H1 (cell line): ENCODE data around the gene DNAJB8. TPM values are rescaled to one million over a fixed set of nuclear protein-coding genes. Genes with fewer than 3 reads are reported as not detected.

Experiments used
- CTCF ChIA-PET: fragments of 300-600 bp; sonication (Branson Sonifier 250); formaldehyde crosslinking; loops from one replicate; lab custom pipeline; 2021; ENCODE audit not compliant: partially characterized antibody; lab: Charles Lee
- POLR2A ChIA-PET: fragments of 300-600 bp; sonication (Branson Sonifier 250); formaldehyde crosslinking; loops from one replicate; lab custom pipeline; 2021; ENCODE audit warnings: inconsistent platforms; ENCODE audit not compliant: partially characterized antibody; lab: Charles Lee
- DNase-seq, 2 experiments: peaks; one replicate each; pipeline versions ENCODE4 v3.0.0 to v3.0.0-alpha.2; 2010 to 2022; ENCODE audit warnings: low spot score in 2 of 2, low read depth in 1 of 2, mixed read lengths in 1 of 2
- FAIRE-seq: peaks from 2 replicates; lab custom pipeline; 2011; peaks lifted over from hg19 to GRCh38; lab: Jason Lieb, UNC
- H2AFZ ChIP-seq: 2 replicates; pipeline ENCODE4 v1.8.1; 2012; ENCODE audit warnings: low read length, inconsistent platforms
- H2AK5ac ChIP-seq: 2 replicates; pipeline ENCODE4 v1.6.1; 2013; ENCODE audit warnings: low read depth, low read length
- H2BK120ac ChIP-seq: replicated peaks from 2 replicates; pipeline ENCODE3; 2013; ENCODE audit warnings: low read depth, low read length, inconsistent platforms
- H2BK12ac ChIP-seq: 2 replicates; pipeline ENCODE4 v1.6.1; 2013; ENCODE audit warnings: low read depth, low read length
- H2BK15ac ChIP-seq: 2 replicates; pipeline ENCODE4 v1.6.1; 2013; ENCODE audit warnings: low read length
- H2BK20ac ChIP-seq: 2 replicates; pipeline ENCODE4 v1.6.1; 2013; ENCODE audit warnings: low read length
- H2BK5ac ChIP-seq: 2 replicates; pipeline ENCODE4 v1.6.1; 2013; ENCODE audit warnings: low read depth, low read length
- H3K14ac ChIP-seq: 2 replicates; pipeline ENCODE4 v1.6.1; 2013; ENCODE audit warnings: inconsistent platforms; ENCODE audit not compliant: insufficient read length
- H3K18ac ChIP-seq: 2 replicates; pipeline ENCODE4 v1.6.1; 2013; ENCODE audit warnings: low read length; ENCODE audit errors: extremely low read depth
- H3K23ac ChIP-seq: 2 replicates; pipeline ENCODE4 v1.6.1; 2013; ENCODE audit warnings: inconsistent platforms; ENCODE audit not compliant: insufficient read length
- H3K23me2 ChIP-seq: 2 replicates; pipeline ENCODE4 v1.6.1; 2013; ENCODE audit warnings: low read depth, low read length
- H3K27ac ChIP-seq: 2 replicates; pipeline ENCODE4 v1.6.1; 2011; ENCODE audit warnings: low read depth, low read length, inconsistent platforms
- H3K27me3 ChIP-seq, 4 experiments: replicated peaks in 1 of 4; 1 replicate in 1 of 4; 2 replicates in 3 of 4; pipeline versions ENCODE4 v1.6.1 to v1.8.1; 2011 to 2013; ENCODE audit warnings: low read length in 3 of 4, mild to moderate bottlenecking in 3 of 4, inconsistent platforms in 2 of 4, mixed read lengths in 2 of 4, moderate library complexity in 1 of 4; ENCODE audit not compliant: control insufficient read depth in 3 of 4, insufficient read depth in 3 of 4; ENCODE audit errors: extremely low read depth in 1 of 4
- H3K36me3 ChIP-seq, 4 experiments: 2 replicates each; pipeline versions ENCODE4 v1.6.1 to v1.8.1; 2011 to 2013; ENCODE audit warnings: mild to moderate bottlenecking in 4 of 4, low read length in 3 of 4, moderate library complexity in 2 of 4, control low read depth in 1 of 4, inconsistent platforms in 1 of 4; ENCODE audit not compliant: insufficient read depth in 4 of 4, control insufficient read depth in 2 of 4
- H3K4ac ChIP-seq: replicated peaks from 2 replicates; pipeline ENCODE3; 2013; ENCODE audit warnings: low read length, low read depth, mixed read lengths, inconsistent platforms; ENCODE audit not compliant: insufficient read length
- H3K4me1 ChIP-seq, 4 experiments: replicated peaks in 1 of 4; 1 replicate in 1 of 4; 2 replicates in 3 of 4; pipeline versions ENCODE4 v1.6.1 to v1.8.1; 2011 to 2013; ENCODE audit warnings: low read length in 3 of 4, inconsistent platforms in 2 of 4, mixed read lengths in 1 of 4; ENCODE audit not compliant: insufficient read depth in 4 of 4, control insufficient read depth in 3 of 4
- H3K4me2 ChIP-seq, 2 experiments: 2 replicates each; pipeline versions ENCODE4 v1.6.1 to v1.8.1; 2011 to 2013; ENCODE audit warnings: low read depth in 2 of 2, low read length in 2 of 2, control low read depth in 1 of 2, inconsistent platforms in 1 of 2, mild to moderate bottlenecking in 1 of 2; ENCODE audit not compliant: insufficient read depth in 1 of 2
- H3K4me3 ChIP-seq, 4 experiments: fragments of 200-600, 300-600 bp in 1 of 4; sonication (generic), shearing (Covaris generic), sonication (Bioruptor Twin) in 1 of 4; 2 replicates each; pipeline versions ENCODE4 v1.5.1 to v1.8.1; 2011 to 2016; ENCODE audit warnings: low read length in 4 of 4, low read depth in 3 of 4, control low read depth in 2 of 4, inconsistent platforms in 2 of 4, mild to moderate bottlenecking in 2 of 4, mixed read lengths in 1 of 4, moderate library complexity in 1 of 4; ENCODE audit not compliant: insufficient read depth in 2 of 4; ENCODE audit errors: extremely low read depth in 1 of 4
- H3K56ac ChIP-seq: replicated peaks from 2 replicates; pipeline ENCODE3; 2013; ENCODE audit warnings: low read depth, mild to moderate bottlenecking, mixed read lengths, low read length, inconsistent platforms; ENCODE audit not compliant: insufficient read length
- H3K79me1 ChIP-seq: 2 replicates; pipeline ENCODE4 v1.6.1; 2013; ENCODE audit warnings: low read depth, low read length, control low read depth
- H3K79me2 ChIP-seq, 2 experiments: 2 replicates each; pipeline versions ENCODE4 v1.6.1 to v1.8.1; 2012 to 2013; ENCODE audit warnings: low read length in 2 of 2, mild to moderate bottlenecking in 2 of 2, inconsistent platforms in 1 of 2; ENCODE audit not compliant: insufficient read depth in 2 of 2, control insufficient read depth in 1 of 2
- H3K9ac ChIP-seq, 4 experiments: replicated peaks in 1 of 4; 1 replicate in 1 of 4; 2 replicates in 3 of 4; pipeline versions ENCODE4 v1.6.1 to v1.8.1; 2011 to 2013; ENCODE audit warnings: low read depth in 3 of 4, low read length in 3 of 4, control low read depth in 2 of 4, mild to moderate bottlenecking in 2 of 4, moderate library complexity in 2 of 4, inconsistent platforms in 1 of 4; ENCODE audit errors: extremely low read depth in 1 of 4
- H3K9me3 ChIP-seq, 2 experiments: 2 replicates each; pipeline versions ENCODE4 v1.6.1 to v1.8.1; 2012 to 2013; ENCODE audit warnings: mild to moderate bottlenecking in 2 of 2, moderate library complexity in 2 of 2, control low read depth in 1 of 2, inconsistent platforms in 1 of 2, low read depth in 1 of 2, low read length in 1 of 2, mixed read lengths in 1 of 2; ENCODE audit not compliant: insufficient read depth in 2 of 2
- H4K20me1 ChIP-seq, 2 experiments: replicated peaks in 1 of 2; 2 replicates each; pipeline versions ENCODE3 to v1.8.1; 2011 to 2013; ENCODE audit warnings: inconsistent platforms in 2 of 2, low read length in 2 of 2, mild to moderate bottlenecking in 1 of 2; ENCODE audit not compliant: insufficient read depth in 2 of 2, control insufficient read depth in 1 of 2
- H4K5ac ChIP-seq: 2 replicates; pipeline ENCODE4 v1.6.1; 2013; ENCODE audit warnings: low read length, low read depth, mixed read lengths, inconsistent platforms; ENCODE audit not compliant: insufficient read length
- H4K8ac ChIP-seq: 2 replicates; pipeline ENCODE4 v1.8.0; 2013; ENCODE audit warnings: mild to moderate bottlenecking, moderate library complexity, low read length, inconsistent platforms; ENCODE audit not compliant: insufficient read depth; ENCODE audit errors: extremely low read depth
- H4K91ac ChIP-seq: replicated peaks from 2 replicates; pipeline ENCODE3; 2013; ENCODE audit warnings: low read length, mixed read lengths, inconsistent platforms; ENCODE audit not compliant: insufficient read length
- BACH1 ChIP-seq: IDR thresholded peaks from 2 replicates; pipeline ENCODE4 v1.6.1; 2012; ENCODE audit warnings: low read length, improper control_type of control experiment
- CBX8 ChIP-seq: fragments of 300-800, 300-1000 bp; sonication (generic); IDR thresholded peaks from 2 replicates; pipeline ENCODE4 v1.7.1; 2016; ENCODE audit warnings: low read depth, low read length, borderline replicate concordance
- CREB1 ChIP-seq: IDR thresholded peaks from 2 replicates; pipeline ENCODE4 v1.6.1; 2012; ENCODE audit warnings: inconsistent platforms
- EGR1 ChIP-seq: IDR thresholded peaks from 2 replicates; pipeline ENCODE4 v1.6.1; 2011; ENCODE audit warnings: low read depth, low read length, borderline replicate concordance
- EP300 ChIP-seq, 2 experiments: IDR thresholded peaks; 1 replicate in 1 of 2; 2 replicates in 1 of 2; pipeline ENCODE4 v1.6.1; 2011 to 2012; ENCODE audit warnings: low read depth in 2 of 2, low read length in 2 of 2, mild to moderate bottlenecking in 2 of 2, borderline replicate concordance in 1 of 2, inconsistent platforms in 1 of 2, moderate library complexity in 1 of 2
- SP2 ChIP-seq: IDR thresholded peaks from 2 replicates; pipeline ENCODE4 v1.6.1; 2012; ENCODE audit warnings: mild to moderate bottlenecking, low read length, inconsistent platforms
- SUZ12 ChIP-seq: fragments of 200-600 bp; sonication (generic); IDR thresholded peaks from 2 replicates; pipeline ENCODE4 v1.6.1; 2012; ENCODE audit warnings: mild to moderate bottlenecking, inconsistent platforms, low read length, moderate library complexity, mixed read lengths
- WGBS, 2 experiments: shearing (Covaris generic) in 1 of 2; methylation state at CpG; one replicate each; pipeline versions ENCODE4 v1.1.6 to v1.1.7; 2013 to 2015; ENCODE audit warnings: low lambda C conversion rate in 2 of 2, mixed read lengths in 2 of 2, inconsistent platforms in 1 of 2, low coverage in 1 of 2, missing lambda C conversion rate in 1 of 2; ENCODE audit not compliant: insufficient replicate concordance in 2 of 2, insufficient coverage in 1 of 2, insufficient read length in 1 of 2; ENCODE audit errors: extremely low coverage in 1 of 2, missing lambda C conversion rate in 1 of 2; 5-methylcytosine and 5-hydroxymethylcytosine counted together
- polyA plus RNA-seq, 7 experiments: library from polyadenylated mRNA; depleted of rRNA in 3 of 7; stranded (reverse) in 5 of 7; unstranded in 2 of 7; fragments of >200 nt in 5 of 7; fragments of 200-250 nt in 2 of 7; gene quantifications; 1 replicate in 5 of 7; 2 replicates in 1 of 7; 4 replicates in 1 of 7; pipeline versions ENCODE4 v1.2.1 to v1.2.3, GENCODE V29; 2011 to 2013; ENCODE audit warnings: missing spikeins in 2 of 7, mixed read lengths in 2 of 7
- total RNA-seq: library from RNA; stranded (reverse); fragmentation: NEBNext Ultra II Directional; extraction: Animal tissue kit (Norgen Biotek cat#: 25700); gene quantifications from 2 replicates; pipeline ENCODE4 v1.2.1, GENCODE V29; 2021
- TF ChIP-seq, protein P1 (sequence below): IDR thresholded peaks from 2 replicates; pipeline ENCODE4 v1.6.1; 2011; ENCODE audit warnings: low read depth, mild to moderate bottlenecking, low read length; ENCODE audit not compliant: insufficient read depth

The DNAJB8 gene
- total and polyA plus RNA-seq, 2 of the 8 experiments (the other 6 are each of a cell fraction or from before 2014, with no cell fraction given), result not detected

DNA sequence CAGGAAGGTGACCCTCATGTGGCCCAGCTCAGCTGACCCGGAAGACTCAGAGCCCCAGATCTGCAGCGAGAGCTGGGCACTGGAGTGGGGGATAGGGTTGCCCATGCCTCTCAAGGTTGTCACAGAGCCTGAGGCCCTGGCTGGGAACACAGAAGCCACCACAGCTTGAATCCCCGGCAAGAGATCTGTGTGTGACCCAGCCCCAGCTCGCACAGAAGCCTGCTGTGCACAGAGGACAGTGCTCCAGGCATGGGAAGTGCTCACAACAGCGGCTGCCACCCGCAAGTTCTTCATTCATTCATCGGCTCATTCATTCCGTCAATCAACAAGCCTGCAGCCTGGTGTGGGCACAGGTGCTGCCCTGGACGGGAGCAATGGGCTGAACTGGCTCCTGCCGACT is 36.4 kb downstream of the DNAJB8 start:
- Histone ChIP-seq H4K20me1 (peaks cover 6 to 11% of the 10 kb centered on the region in 2 experiments), H2BK5ac (no peak overlapping the region; the same call in 1 of the 2 replicates), H3K14ac (no peak overlapping the region), H3K36me3 (no peaks in the 10 kb centered on the region), H2AK5ac (peak overlapping the region; percentile 88; the same call in 1 of the 2 replicates), H4K91ac (peak overlapping the region; percentile 72), H2BK15ac (0 out of 2 replicates have a peak overlapping the region, but pooled peaks have one; percentile 55), H3K23me2 (peaks cover 9% of the 10 kb centered on the region; the same call in 1 of the 2 replicates), H4K8ac (no peak overlapping the region), H2BK20ac (0 out of 2 replicates have a peak overlapping the region, but pooled peaks have one; percentile 48), H2AFZ (no peak overlapping the region), H3K9ac (no peak overlapping the region), H3K56ac (no peak overlapping the region), H3K79me1 (no peaks in the 10 kb centered on the region), H4K5ac (no peak overlapping the region), H3K9me3 (no peaks in the 10 kb centered on the region), H3K4me3 (no peak overlapping the region), H3K4me2 (no peak overlapping the region), H3K4me1 (peaks cover 6 to 46% (median 37%) of the 10 kb centered on the region in 4 experiments), H3K27me3 (peaks cover 12 to 75% (median 68%) of the 10 kb centered on the region in 4 experiments), H3K79me2 (no peaks in the 10 kb centered on the region), H3K23ac (no peak overlapping the region), H3K27ac (no peak overlapping the region), H3K18ac (peak overlapping the region; percentile 15; the same call in 1 of the 2 replicates), H3K4ac (peak overlapping the region; percentile 44), H2BK120ac (no peak overlapping the region), H2BK12ac (peak overlapping the region; percentile 92; the same call in 1 of the 2 replicates)
- FAIRE-seq (no peak), DNase-seq (no peak)
- 73% methylated on average over 10 of the region's 10 CpGs; no CpG with 5 or more reads in 1 of the 2 experiments for WGBS, 2 experiments
- ChIA-PET POLR2A (interaction anchor here (1.2 kb wide), 1 partner anchor 53 kb away, joined by 3 read pairs; no protein-coding TSS in a partner anchor), CTCF (interaction anchor here (1.1 to 11.0 kb wide), 8 partner anchors 8 to 255 kb away, joined by 3 to 144 read pairs (median 5); partner anchors contain the start of gene GATA2)
- TF ChIP-seq SUZ12 (peak; percentile 30; the same call in 1 of the 2 replicates), EGR1 (no peak), CBX8 (no peak), SP2 (no peak), CREB1 (no peak), EP300 (IDR thresholded peaks at IDR 0.05; ENCODE audit: borderline replicate concordance in 1 of 2, low read depth in 2 of 2, low read length in 2 of 2) (no peak), BACH1 (no peak)
- TF ChIP-seq, protein P1, sequence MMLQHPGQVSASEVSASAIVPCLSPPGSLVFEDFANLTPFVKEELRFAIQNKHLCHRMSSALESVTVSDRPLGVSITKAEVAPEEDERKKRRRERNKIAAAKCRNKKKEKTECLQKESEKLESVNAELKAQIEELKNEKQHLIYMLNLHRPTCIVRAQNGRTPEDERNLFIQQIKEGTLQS, result no peak
